ENCODE measurements around the gene CD244.

DNA sequence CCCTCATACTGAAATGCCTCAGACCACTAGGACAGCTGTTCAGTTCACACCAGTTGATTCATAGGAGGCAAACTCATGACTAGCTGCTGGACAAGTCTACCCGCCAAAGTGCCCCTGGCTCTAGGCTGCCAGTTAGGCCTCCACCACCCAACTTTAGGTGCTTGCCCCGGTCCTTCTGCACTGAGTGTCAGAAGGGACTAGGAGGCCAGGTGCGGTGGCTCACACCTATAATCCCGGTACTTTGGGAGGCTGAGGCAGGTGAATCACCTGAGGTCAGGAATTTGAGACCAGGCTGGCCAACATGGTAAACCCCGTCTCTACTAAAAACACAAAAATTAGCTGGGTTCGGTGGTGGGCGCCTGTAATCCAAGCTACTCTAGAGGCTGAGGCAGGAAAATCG is 47.8 kb downstream of the CD244 start:
- no peak for TF ChIP-seq POLR2A (IDR thresholded peaks at IDR 0.05; ENCODE audit: low read length)
- TF ChIP-seq, protein P1, sequence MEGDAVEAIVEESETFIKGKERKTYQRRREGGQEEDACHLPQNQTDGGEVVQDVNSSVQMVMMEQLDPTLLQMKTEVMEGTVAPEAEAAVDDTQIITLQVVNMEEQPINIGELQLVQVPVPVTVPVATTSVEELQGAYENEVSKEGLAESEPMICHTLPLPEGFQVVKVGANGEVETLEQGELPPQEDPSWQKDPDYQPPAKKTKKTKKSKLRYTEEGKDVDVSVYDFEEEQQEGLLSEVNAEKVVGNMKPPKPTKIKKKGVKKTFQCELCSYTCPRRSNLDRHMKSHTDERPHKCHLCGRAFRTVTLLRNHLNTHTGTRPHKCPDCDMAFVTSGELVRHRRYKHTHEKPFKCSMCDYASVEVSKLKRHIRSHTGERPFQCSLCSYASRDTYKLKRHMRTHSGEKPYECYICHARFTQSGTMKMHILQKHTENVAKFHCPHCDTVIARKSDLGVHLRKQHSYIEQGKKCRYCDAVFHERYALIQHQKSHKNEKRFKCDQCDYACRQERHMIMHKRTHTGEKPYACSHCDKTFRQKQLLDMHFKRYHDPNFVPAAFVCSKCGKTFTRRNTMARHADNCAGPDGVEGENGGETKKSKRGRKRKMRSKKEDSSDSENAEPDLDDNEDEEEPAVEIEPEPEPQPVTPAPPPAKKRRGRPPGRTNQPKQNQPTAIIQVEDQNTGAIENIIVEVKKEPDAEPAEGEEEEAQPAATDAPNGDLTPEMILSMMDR (IDR thresholded peaks at IDR 0.05), result no peak
- TF ChIP-seq, protein P2, sequence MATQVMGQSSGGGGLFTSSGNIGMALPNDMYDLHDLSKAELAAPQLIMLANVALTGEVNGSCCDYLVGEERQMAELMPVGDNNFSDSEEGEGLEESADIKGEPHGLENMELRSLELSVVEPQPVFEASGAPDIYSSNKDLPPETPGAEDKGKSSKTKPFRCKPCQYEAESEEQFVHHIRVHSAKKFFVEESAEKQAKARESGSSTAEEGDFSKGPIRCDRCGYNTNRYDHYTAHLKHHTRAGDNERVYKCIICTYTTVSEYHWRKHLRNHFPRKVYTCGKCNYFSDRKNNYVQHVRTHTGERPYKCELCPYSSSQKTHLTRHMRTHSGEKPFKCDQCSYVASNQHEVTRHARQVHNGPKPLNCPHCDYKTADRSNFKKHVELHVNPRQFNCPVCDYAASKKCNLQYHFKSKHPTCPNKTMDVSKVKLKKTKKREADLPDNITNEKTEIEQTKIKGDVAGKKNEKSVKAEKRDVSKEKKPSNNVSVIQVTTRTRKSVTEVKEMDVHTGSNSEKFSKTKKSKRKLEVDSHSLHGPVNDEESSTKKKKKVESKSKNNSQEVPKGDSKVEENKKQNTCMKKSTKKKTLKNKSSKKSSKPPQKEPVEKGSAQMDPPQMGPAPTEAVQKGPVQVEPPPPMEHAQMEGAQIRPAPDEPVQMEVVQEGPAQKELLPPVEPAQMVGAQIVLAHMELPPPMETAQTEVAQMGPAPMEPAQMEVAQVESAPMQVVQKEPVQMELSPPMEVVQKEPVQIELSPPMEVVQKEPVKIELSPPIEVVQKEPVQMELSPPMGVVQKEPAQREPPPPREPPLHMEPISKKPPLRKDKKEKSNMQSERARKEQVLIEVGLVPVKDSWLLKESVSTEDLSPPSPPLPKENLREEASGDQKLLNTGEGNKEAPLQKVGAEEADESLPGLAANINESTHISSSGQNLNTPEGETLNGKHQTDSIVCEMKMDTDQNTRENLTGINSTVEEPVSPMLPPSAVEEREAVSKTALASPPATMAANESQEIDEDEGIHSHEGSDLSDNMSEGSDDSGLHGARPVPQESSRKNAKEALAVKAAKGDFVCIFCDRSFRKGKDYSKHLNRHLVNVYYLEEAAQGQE (IDR thresholded peaks at IDR 0.05), result no peak
- no peak for TF ChIP-seq SMC3 (IDR thresholded peaks at IDR 0.05)
- no peak for TF ChIP-seq MYC (IDR thresholded peaks at IDR 0.05; ENCODE audit: borderline replicate concordance, low read length)
- TF ChIP-seq CHD2 (IDR thresholded peaks at IDR 0.05; ENCODE audit: low read length, partially characterized antibody), result no peak
- TF ChIP-seq ZNF302 (CRISPR knock-in tag; IDR thresholded peaks at IDR 0.05), result no peak
- no peak for TF ChIP-seq NR3C1 (IDR thresholded peaks at IDR 0.05)
- no peak for TF ChIP-seq ZC3H11A (IDR thresholded peaks at IDR 0.05)
- TF ChIP-seq, protein P3, sequence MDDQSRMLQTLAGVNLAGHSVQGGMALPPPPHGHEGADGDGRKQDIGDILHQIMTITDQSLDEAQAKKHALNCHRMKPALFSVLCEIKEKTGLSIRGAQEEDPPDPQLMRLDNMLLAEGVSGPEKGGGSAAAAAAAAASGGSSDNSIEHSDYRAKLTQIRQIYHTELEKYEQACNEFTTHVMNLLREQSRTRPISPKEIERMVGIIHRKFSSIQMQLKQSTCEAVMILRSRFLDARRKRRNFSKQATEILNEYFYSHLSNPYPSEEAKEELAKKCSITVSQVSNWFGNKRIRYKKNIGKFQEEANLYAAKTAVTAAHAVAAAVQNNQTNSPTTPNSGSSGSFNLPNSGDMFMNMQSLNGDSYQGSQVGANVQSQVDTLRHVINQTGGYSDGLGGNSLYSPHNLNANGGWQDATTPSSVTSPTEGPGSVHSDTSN (IDR thresholded peaks at IDR 0.05), result no peak
- no peak for TF ChIP-seq ESRRA (IDR thresholded peaks at IDR 0.05; ENCODE audit: borderline replicate concordance, low read length)
